HepG2 (cell line): Measurements from ENCODE around the gene PLEKHA3.

Experiments used
- CBX1 ChIP-seq: IDR thresholded peaks from one replicate; pipeline ENCODE4 v1.6.1; 2016; ENCODE audit warnings: antibody characterized with exemption, low read depth
- HOXA7 ChIP-seq: sonication (generic); formaldehyde crosslinking; IDR thresholded peaks from 2 replicates; pipeline ENCODE4 v1.8.1; 2022; ENCODE audit warnings: mild to moderate bottlenecking, missing genetic modification reagents, moderate library complexity
- POLR2A ChIP-seq, 2 experiments: IDR thresholded peaks; 2 replicates each; pipeline ENCODE4 v1.6.1; 2011; ENCODE audit warnings: low read depth in 2 of 2, low read length in 2 of 2, mild to moderate bottlenecking in 1 of 2, moderate library complexity in 1 of 2; ENCODE audit not compliant: insufficient read depth in 1 of 2
- RAD21 ChIP-seq: fragments of 450-650 bp; formaldehyde crosslinking; IDR thresholded peaks from 2 replicates; pipeline ENCODE4 v1.5.0; 2020; ENCODE audit warnings: mild to moderate bottlenecking
- ZNF274 ChIP-seq: sonication (generic); formaldehyde crosslinking; IDR thresholded peaks from 2 replicates; pipeline ENCODE4 v1.5.1; 2020; ENCODE audit warnings: mild to moderate bottlenecking, missing genetic modification reagents
- TF ChIP-seq, protein P1 (sequence below), 2 experiments: sonication (generic) in 1 of 2; formaldehyde crosslinking in 1 of 2; IDR thresholded peaks; 2 replicates each; pipeline versions ENCODE4 v1.5.1 to v1.6.1; 2011 to 2020; ENCODE audit warnings: borderline replicate concordance in 1 of 2, low read depth in 1 of 2, low read length in 1 of 2, mild to moderate bottlenecking in 1 of 2, missing genetic modification reagents in 1 of 2, moderate library complexity in 1 of 2
- TF ChIP-seq, protein P2 (sequence below), 2 experiments: IDR thresholded peaks; 2 replicates each; pipeline ENCODE4 v1.6.1; 2011 to 2012; ENCODE audit warnings: low read length in 2 of 2, borderline replicate concordance in 1 of 2, low read depth in 1 of 2, mild to moderate bottlenecking in 1 of 2, moderate library complexity in 1 of 2
- TF ChIP-seq, protein P3 (sequence below): sonication (generic); formaldehyde crosslinking; IDR thresholded peaks from 2 replicates; pipeline ENCODE4 v1.5.0; 2020; ENCODE audit warnings: mild to moderate bottlenecking, missing genetic modification reagents, moderate library complexity
- TF ChIP-seq, protein P4 (sequence below): sonication (generic); formaldehyde crosslinking; IDR thresholded peaks from 2 replicates; pipeline ENCODE4 v1.5.1; 2020; ENCODE audit warnings: missing genetic modification reagents, mild to moderate bottlenecking, borderline replicate concordance
- TF ChIP-seq, protein P5 (sequence below): IDR thresholded peaks from 2 replicates; pipeline ENCODE4 v1.6.1; 2016; ENCODE audit warnings: control low read depth

DNA sequence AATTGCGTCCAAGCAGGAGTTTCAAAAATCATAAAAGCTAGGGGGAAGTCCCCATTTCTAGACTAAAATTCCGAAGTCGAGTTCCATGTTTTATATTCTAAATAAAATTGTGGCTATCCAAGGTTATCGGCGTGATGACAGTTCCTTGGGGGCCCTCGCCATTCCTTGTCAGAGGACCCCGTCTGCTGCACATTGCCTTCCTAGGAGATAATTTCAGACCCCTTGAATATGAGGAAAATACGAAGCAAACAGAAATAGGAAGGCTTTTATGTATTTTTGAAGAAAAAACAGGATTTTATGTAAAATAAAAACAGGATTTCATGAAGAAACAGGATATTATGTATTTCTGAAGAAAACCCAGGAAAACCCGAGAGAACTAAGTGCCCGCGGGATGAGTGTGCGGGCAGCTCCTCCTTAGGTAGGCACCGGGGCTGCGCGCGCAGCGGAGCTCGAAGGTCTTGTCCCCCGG, 465 bp upstream of the PLEKHA3 start:
- TF ChIP-seq POLR2A (IDR thresholded peaks at IDR 0.05; ENCODE audit: insufficient read depth in 1 of 2, low read depth in 2 of 2, low read length in 2 of 2) (no peak), RAD21 (CRISPR knock-in tag) (no peak), ZNF274 (CRISPR knock-in tag) (no peak), CBX1 (no peak), HOXA7 (no peak)
- TF ChIP-seq, protein P1, sequence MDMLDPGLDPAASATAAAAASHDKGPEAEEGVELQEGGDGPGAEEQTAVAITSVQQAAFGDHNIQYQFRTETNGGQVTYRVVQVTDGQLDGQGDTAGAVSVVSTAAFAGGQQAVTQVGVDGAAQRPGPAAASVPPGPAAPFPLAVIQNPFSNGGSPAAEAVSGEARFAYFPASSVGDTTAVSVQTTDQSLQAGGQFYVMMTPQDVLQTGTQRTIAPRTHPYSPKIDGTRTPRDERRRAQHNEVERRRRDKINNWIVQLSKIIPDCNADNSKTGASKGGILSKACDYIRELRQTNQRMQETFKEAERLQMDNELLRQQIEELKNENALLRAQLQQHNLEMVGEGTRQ (IDR thresholded peaks at IDR 0.05; ENCODE audit: low read depth, low read length) = no peak
- TF ChIP-seq, protein P1 (CRISPR knock-in tag; IDR thresholded peaks at IDR 0.05; ENCODE audit: borderline replicate concordance) = no peak
- TF ChIP-seq, protein P2, sequence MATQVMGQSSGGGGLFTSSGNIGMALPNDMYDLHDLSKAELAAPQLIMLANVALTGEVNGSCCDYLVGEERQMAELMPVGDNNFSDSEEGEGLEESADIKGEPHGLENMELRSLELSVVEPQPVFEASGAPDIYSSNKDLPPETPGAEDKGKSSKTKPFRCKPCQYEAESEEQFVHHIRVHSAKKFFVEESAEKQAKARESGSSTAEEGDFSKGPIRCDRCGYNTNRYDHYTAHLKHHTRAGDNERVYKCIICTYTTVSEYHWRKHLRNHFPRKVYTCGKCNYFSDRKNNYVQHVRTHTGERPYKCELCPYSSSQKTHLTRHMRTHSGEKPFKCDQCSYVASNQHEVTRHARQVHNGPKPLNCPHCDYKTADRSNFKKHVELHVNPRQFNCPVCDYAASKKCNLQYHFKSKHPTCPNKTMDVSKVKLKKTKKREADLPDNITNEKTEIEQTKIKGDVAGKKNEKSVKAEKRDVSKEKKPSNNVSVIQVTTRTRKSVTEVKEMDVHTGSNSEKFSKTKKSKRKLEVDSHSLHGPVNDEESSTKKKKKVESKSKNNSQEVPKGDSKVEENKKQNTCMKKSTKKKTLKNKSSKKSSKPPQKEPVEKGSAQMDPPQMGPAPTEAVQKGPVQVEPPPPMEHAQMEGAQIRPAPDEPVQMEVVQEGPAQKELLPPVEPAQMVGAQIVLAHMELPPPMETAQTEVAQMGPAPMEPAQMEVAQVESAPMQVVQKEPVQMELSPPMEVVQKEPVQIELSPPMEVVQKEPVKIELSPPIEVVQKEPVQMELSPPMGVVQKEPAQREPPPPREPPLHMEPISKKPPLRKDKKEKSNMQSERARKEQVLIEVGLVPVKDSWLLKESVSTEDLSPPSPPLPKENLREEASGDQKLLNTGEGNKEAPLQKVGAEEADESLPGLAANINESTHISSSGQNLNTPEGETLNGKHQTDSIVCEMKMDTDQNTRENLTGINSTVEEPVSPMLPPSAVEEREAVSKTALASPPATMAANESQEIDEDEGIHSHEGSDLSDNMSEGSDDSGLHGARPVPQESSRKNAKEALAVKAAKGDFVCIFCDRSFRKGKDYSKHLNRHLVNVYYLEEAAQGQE (IDR thresholded peaks at IDR 0.05; ENCODE audit: borderline replicate concordance in 1 of 2, low read depth in 1 of 2, low read length in 2 of 2) = no peak
- TF ChIP-seq, protein P3, sequence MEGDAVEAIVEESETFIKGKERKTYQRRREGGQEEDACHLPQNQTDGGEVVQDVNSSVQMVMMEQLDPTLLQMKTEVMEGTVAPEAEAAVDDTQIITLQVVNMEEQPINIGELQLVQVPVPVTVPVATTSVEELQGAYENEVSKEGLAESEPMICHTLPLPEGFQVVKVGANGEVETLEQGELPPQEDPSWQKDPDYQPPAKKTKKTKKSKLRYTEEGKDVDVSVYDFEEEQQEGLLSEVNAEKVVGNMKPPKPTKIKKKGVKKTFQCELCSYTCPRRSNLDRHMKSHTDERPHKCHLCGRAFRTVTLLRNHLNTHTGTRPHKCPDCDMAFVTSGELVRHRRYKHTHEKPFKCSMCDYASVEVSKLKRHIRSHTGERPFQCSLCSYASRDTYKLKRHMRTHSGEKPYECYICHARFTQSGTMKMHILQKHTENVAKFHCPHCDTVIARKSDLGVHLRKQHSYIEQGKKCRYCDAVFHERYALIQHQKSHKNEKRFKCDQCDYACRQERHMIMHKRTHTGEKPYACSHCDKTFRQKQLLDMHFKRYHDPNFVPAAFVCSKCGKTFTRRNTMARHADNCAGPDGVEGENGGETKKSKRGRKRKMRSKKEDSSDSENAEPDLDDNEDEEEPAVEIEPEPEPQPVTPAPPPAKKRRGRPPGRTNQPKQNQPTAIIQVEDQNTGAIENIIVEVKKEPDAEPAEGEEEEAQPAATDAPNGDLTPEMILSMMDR (CRISPR knock-in tag) = no peak
- TF ChIP-seq, protein P4, sequence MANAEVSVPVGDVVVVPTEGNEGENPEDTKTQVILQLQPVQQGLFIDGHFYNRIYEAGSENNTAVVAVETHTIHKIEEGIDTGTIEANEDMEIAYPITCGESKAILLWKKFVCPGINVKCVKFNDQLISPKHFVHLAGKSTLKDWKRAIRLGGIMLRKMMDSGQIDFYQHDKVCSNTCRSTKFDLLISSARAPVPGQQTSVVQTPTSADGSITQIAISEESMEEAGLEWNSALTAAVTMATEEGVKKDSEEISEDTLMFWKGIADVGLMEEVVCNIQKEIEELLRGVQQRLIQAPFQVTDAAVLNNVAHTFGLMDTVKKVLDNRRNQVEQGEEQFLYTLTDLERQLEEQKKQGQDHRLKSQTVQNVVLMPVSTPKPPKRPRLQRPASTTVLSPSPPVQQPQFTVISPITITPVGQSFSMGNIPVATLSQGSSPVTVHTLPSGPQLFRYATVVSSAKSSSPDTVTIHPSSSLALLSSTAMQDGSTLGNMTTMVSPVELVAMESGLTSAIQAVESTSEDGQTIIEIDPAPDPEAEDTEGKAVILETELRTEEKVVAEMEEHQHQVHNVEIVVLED (CRISPR knock-in tag) = no peak
- TF ChIP-seq, protein P5, sequence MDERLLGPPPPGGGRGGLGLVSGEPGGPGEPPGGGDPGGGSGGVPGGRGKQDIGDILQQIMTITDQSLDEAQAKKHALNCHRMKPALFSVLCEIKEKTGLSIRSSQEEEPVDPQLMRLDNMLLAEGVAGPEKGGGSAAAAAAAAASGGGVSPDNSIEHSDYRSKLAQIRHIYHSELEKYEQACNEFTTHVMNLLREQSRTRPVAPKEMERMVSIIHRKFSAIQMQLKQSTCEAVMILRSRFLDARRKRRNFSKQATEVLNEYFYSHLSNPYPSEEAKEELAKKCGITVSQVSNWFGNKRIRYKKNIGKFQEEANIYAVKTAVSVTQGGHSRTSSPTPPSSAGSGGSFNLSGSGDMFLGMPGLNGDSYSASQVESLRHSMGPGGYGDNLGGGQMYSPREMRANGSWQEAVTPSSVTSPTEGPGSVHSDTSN = no peak
